ENCODE measurements around the gene ANKRD11.
A peak's percentile ranks its signal among the peaks of the same experiment; 100 is the strongest.
"Not testable (repeated sequence)": the region's sequence is repeated elsewhere in the genome, so short reads cannot be mapped to it uniquely, and the experiment has no call there.

The ANKRD11 gene

DNA sequence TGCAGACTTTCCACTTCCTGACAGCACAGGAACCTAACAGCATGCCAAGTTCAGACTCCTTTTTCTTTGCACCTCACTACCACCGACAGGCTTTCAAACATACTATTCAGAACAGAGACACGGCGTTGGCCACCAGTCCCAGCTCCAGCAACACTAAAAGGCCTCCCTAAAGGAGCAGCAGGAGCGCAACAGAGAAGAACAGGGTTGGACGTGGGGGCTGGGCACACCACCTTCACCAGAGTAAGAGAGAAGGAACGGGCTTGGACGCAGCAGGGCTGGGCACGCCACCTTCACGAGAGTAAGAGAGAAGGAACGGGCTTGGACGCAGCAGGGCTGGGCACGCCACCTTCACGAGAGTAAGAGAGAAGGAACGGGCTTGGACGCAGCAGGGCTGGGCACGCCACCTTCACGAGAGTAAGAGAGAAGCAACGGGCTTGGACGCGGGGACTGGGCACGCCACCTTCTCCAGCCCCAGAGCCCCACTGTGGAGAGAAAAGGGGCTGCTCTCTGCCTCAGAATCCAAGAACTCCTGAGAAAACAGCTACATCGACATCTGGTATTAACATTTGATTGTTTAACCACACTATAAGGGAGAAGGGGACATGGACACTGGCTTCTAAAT, 56.9 kb downstream of the ANKRD11 start:
- not testable (repeated sequence) for DNase-seq (ENCODE audit: low read depth in 2 of 2, low spot score in 1 of 2)

DNA sequence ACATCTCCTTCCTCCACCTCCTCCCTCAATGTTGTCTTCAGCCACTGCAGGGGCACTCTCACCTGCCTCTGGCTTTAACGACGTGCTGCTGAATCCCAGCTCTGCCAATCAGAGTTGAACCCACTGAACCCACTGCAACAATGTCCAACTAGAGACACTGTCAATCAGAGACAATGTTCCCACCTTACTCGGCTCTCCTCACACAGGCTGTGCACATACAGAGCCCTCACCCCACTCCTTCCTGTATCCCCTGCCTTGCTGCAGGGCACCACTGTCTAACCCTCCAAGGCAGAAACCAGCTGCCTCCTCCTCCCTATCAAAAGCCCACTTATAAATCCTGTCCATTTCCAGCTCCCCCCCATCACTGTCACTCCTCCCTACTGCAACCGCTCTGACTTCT, 58.7 kb downstream of the ANKRD11 start:
- no peak for DNase-seq (ENCODE audit: low read depth in 2 of 2, low spot score in 1 of 2)

DNA sequence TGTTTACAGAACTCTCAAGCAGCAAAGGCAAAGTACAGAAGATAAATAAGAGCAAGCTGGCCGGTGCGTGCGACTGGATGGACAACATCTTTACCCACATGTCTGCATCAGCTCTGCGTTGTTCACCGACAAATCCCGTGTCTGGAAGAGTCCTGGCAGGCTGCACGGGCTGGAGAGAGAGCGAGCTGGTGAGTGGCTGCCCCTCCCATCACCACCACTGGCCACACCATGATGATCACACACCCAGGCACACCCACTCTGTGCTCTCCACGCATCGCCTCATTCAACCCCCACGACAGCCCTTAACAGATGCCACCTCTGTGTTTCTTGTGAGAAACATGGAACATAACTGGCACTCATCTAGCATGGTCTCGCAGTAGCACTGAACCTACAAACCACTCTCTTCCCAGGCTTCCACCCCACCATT, 59.2 kb downstream of the ANKRD11 start:
- DNase-seq (ENCODE audit: low read depth in 2 of 2, low spot score in 1 of 2) = no peak

DNA sequence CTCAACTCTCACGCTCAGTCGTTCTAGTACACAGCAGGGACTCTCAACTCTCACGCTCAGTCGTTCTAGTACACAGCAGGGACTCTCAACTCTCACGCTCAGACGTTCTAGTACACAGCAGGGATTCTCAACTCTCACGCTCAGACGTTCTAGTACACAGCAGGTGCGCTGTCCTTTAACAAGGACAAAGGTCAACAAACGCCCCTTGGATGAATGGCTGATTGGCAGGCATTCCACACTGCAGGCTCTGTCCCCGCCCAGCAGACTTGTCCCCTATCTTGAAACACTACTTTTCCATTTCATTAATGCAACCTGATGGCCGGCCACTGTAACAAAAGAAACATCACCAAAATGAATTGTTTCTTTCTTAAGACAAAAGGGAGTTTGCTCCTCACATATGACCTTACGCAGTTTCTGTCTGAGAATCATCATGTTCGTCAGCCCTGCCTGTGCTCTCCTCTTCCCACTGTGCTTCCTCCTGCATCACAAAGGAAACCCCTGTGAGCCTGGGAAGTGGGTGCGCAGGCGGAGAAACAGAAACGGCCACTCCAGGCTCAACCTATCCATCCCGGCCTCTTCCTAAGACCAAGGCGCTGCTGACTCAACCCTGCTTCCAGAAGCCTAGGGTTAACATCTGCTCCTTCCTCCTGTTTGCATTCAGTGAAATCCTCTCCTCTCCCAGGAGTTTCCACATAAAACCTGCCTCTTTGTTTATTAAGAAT, 59.8 kb downstream of the ANKRD11 start:
- no peak for DNase-seq (ENCODE audit: low read depth in 2 of 2, low spot score in 1 of 2)

DNA sequence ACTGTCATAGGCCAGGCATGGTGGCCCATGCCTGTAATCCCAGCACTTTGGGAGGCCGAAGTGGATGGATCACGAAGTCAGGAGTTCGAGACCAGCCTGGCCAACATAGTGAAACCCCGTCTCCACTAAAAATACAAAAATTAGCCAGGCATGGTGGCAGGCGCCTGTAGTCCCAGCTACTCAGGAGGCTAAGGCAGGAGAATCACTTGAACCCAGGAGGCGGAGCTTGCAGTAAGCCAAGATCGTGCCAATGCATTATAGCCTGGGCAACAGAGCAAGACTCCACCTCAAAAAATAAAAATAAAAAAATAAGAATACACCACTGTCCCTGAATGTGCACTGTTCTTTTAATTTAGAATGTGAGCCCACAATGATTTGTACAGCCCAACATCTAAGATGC, 61.8 kb downstream of the ANKRD11 start:
- DNase-seq (ENCODE audit: low read depth in 2 of 2, low spot score in 1 of 2) = not testable (repeated sequence)

DNA sequence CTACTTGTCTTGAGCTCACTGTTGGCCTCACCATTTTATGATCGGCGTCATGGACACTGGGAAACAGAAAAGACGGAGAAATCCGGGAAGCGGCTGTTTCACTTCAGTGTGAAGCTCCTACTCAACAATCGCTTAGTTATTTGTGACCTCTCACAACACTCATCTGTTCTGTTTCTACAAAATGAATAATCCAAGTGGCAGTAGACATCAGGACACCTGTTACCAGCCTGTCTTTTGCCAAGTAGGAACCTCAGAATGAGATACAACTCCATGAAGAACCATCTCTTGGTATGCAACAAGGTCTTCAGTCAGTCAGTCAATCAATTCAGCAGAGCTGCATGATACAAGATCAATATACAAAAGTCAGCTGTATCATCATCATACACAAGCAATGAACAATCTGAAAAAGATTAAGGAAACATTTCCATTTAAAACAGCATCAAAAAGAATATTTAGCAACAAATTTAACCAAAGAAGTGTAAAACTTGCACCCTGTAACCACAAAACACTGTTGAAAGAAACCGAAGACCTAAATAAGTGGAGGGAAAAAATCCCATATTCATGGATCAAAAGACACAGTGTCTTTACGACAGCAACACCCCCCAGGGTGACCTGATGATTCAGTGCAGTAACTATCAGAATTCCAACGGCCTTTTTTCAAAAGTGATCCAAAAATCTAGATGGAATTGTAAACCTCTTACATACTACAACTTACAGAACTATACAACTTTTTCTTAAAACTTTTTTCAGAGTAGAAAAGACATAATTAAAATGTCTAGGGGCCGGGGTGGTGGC, 63.4 kb downstream of the ANKRD11 start:
- no peak for DNase-seq (ENCODE audit: low read depth in 2 of 2, low spot score in 1 of 2)

DNA sequence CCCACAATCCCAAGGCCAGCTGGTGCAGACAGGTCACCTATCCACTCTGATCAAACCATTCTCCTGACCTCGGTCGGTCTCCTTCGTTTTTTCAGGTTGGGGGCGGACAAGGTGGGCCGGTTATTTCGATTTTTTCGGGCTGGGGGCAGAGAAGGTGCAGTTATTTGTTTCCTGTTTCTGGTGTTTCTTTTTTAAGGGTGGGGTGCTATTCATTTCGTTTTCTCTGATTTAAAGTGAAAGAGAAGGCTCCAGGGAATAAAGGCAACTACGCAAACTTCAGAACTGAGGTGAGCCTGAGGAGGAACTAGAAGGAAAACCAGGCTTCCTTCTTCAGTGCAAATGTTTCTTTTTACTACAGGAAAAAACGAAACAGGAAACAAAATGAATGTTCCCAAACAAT, 64.8 kb downstream of the ANKRD11 start:
- no peak for DNase-seq (ENCODE audit: low read depth in 2 of 2, low spot score in 1 of 2)

DNA sequence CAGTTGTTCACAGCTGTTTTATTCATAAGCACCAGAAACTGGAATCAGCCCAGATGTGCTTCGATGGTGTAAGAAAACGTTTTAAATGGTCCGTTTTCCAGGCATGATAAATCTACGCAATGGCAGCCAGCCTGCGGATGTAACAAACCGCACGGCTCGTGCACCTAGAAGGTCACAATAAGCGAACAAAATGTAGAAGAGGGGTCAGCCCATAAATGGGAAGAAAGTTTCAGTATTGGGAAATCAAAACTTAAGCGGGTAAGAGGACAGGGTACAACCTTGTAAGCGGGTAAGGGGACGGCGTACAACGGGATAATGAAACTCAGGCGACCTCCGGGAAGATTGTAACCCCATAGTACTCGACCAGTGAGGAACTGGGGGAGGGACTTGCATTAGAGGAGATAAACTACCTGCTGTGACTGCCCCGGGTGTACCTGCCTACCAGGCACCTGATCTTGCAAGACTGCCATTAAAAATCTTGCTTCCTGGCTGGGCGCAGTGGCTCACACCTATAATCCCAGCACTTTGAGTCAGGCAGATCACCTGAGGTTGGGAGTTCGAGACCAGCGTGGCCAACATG, 66.6 kb downstream of the ANKRD11 start:
- DNase-seq (ENCODE audit: low read depth in 2 of 2, low spot score in 1 of 2) = no peak

DNA sequence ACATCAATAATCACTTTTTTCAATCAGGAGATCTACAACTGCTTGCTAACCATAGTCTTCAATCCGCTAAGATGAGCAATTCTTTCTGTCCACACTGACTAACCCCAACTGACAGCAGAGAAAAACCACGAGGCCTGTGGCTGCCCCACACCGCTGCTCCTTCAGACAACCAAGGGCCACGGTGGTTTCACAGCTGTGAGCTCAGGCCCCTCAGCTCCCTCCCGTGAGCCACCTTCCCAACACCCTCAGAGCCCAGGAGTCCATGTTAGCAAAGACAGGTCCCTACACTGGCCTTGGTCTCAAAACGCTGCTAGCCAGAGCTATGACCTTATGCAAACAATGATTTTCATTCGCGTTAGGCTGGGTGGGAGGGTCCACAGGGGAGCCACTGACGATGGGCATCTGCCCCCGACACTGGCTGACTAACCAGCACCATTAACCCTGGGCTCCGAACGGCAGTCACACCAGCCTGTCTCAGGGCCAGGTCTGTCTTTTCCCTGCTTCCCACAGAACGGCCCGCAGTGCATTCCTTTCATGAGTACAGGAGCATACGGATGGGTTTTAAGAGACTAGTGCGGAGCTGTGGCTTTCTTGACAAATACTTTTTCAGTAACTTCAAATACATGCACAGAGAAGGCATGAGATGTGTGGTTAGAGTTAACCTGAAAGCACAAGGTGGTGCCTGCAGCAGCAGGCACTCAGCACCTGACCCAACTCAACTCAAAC, 67.3 kb downstream of the ANKRD11 start:
- peak; percentile 41 to 42 for DNase-seq (ENCODE audit: low read depth in 2 of 2, low spot score in 1 of 2)

DNA sequence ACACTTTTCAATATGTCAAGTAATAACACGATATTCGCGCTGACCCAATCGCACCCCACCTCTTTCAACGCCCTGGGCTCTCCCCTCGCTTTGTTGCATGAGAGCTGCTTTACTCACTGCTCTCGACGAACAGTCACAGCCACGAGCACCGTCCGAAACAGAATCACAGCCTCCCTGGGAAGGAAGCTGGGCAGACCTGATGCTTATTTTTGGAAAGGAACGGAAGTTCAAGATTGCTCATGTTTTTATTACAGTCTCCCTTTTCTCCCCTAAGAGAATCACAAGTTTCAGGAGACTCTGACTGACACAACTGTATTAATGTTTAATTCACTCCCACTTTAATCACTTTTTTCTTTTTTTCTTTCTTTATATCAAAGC, 67.8 kb downstream of the ANKRD11 start:
- DNase-seq (ENCODE audit: low read depth in 2 of 2, low spot score in 1 of 2) = no peak

DNA sequence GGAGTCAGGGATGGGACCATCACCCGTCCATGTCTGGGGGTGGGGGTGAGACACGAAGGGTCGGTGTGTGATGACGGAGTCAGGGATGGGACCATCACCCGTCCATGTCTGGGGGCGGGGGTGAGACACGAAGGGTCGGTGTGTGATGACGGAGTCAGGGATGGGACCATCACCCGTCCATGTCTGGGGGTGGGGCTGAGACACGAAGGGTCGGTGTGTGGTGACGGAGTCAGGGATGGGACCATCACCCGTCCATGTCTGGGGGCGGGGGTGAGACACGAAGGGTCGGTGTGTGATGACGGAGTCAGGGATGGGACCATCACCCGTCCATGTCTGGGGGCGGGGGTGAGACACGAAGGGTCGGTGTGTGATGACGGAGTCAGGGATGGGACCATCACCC, 69.1 kb downstream of the ANKRD11 start:
- not testable (repeated sequence) for DNase-seq (ENCODE audit: low read depth in 2 of 2, low spot score in 1 of 2)

DNA sequence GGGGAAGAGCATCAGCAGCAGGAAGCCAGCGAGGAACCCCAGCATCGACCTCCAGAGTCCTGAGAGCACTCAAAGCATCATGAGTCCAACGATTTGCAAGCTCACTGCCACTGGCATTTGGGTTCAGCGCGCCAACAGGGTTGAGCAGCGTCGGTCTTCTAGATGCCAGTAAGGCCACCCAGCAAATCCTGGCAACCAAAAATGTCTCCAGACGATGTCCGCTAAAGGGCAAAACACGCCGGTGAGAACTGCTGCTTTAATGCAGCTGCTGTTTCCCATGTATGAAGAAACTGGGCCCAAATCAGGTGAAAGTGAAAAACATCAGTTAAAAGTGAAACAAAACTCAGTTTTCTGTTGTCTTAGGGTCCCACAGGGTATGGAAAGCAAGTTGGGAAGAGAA, 70.2 kb downstream of the ANKRD11 start:
- DNase-seq (ENCODE audit: low read depth in 2 of 2, low spot score in 1 of 2) = no peak

DNA sequence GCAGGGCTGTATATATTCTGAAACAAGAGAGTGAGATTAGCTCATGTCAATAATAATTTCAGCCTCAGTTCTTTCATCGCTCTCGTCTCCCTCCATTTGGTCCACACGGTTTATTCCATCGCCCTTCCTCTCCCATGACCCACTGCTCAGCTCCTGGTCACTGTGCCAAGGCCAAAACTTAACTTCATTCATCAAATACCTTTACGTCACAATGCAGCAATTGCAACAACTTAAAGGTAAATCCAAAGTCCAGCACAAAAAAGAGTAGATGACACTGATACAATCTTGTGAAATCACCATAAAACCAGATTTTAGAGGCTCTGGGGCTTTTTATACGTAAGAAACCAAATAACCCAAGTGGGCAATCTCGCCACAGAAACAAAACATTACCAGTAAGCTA, 72.0 kb downstream of the ANKRD11 start:
- no peak for DNase-seq (ENCODE audit: low read depth in 2 of 2, low spot score in 1 of 2)

DNA sequence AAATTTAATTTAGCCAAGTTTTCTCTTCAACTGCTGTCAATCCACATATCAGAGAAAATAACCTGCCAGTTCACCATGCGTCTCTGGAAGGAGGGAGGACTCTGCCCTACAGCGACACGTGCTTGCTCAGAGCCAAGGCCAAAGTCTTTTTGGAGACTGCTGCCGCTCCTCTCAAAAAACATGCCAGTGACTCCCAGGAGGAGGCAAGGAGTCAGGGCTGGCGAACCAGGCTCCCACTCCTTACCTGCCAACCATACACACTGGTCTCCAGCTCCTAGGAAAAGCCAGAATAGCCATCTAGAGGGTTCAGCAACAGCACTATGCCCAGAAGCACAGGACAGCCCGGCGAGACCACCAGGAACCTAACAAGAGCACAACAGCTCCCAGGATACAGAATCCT, 73.0 kb downstream of the ANKRD11 start:
- no peak for DNase-seq (ENCODE audit: low read depth in 2 of 2, low spot score in 1 of 2)

DNA sequence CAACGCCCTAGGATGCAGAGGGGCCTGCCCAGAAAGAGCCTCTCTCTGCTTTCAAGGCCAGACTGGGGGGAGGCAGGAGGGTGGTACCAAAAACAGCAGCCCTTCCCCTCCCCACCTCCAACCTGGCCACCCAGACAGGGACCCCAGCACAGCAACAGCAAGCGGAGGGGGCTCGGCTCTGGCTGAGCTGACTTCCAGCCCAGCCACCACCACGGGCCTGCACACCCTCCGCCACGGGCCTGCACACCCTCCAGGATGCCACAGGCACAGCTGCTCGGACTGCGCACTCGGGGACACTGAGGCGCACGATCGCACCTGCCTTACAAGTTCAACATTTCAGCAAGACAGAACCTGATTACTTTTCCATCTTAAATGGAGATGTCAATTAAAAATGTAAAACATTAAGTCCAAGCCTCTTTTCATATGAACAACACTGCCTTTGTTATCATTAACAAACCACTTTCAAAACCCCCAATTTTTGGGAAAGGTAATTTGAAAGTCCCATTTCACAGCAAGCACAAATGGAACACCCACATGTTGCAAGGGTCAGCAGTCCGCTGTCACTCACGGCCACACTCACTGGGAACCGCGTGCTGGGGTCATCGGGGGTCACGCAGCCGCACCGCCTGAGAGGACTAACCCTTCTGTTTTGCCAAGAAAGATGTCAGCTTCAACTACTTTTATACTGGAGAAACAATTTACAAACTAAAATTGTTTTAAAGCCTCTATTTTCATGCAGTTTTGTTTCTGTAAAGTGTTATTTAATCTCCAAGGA, 76.4 kb downstream of the ANKRD11 start:
- DNase-seq (ENCODE audit: low read depth in 2 of 2, low spot score in 1 of 2) = no peak

DNA sequence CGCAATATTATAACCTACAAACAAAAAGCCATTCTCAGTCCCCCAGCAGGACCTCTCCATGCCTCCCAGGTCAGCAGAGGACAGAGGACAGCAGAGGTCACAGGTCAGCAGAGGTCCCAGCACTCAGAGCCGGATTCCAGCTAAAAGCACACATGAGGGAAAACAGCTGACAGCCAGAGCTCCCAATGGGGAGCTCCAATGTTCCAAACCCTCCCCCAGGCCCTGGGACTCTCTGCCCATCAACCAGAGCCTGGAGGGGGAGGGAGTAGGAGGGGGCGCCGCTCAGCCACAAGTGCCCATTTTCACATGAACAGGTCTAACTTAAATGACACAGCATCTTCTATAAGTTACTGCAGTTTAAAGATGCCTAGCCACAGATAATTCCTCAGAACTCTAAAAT, 77.5 kb downstream of the ANKRD11 start:
- DNase-seq (ENCODE audit: low read depth in 2 of 2, low spot score in 1 of 2) = no peak

DNA sequence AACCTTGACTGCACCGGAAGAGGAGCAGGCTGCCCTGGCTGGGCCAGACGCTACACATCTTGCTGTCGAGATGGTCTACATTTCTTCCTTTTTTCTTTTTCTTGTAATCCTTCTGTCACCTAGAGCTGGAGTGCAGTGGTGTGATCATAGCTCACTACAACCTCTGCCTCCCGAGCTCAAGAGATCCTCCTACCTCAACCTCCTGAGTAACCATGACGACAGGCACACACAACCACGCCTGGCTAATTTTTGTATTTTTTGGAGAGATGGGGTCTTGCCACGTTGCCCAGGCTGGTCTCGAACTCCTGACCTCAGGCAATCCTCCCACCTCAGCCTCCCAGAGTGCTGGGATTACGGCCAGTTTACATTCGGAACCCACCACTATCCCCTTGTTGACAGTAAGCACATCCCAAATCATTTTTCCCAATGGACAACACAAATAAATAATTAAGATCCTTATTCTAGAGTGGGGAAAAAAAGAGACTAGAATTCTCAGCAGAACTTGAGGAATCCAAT, 79.0 kb downstream of the ANKRD11 start:
- DNase-seq (ENCODE audit: low read depth in 2 of 2, low spot score in 1 of 2) = no peak

DNA sequence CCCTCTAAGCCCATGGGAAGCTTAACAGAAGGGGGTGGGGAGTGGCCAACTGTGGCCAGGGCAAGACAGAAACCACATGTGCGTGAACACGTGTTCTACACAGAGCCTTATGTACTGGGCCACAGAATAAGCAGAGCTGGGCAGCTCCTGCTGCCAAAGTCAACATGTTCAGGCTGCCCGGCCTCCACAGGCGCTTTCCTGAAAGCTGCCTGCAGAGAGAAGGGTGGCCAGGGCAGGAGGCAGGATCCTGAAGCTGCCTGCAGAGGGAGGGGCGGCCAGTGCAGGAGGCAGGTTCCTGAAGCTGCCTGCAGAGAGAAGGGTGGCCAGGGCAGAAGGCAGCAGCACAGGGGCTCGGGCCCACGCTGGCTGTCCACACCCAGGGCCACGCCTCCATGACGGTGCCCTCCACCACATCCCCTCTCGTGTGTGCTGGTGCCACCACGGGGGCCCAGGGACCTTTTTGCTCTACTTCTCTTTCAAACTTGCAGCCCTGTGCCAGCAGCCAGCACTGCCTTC, 79.5 kb downstream of the ANKRD11 start:
- DNase-seq (ENCODE audit: low read depth in 2 of 2, low spot score in 1 of 2) = no peak

DNA sequence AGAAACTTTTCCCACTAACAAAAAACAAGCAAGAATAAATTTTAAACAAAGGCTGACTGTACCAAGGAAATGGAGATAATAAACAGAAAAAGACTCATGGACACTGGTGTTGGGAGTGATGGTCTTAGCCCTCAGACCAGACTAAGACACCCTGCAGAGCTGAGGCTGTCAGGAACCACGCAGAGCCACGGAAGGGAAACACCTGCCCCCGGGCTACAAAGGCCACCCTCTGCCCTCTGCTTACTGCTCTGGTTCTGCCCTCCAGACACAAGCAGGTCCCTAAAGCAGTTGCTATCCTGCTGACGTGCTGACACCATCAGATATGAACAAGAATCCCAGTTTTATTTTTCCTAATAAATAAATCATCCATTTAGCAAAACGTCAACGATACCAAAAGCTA, 80.0 kb downstream of the ANKRD11 start:
- no peak for DNase-seq (ENCODE audit: low read depth in 2 of 2, low spot score in 1 of 2)

DNA sequence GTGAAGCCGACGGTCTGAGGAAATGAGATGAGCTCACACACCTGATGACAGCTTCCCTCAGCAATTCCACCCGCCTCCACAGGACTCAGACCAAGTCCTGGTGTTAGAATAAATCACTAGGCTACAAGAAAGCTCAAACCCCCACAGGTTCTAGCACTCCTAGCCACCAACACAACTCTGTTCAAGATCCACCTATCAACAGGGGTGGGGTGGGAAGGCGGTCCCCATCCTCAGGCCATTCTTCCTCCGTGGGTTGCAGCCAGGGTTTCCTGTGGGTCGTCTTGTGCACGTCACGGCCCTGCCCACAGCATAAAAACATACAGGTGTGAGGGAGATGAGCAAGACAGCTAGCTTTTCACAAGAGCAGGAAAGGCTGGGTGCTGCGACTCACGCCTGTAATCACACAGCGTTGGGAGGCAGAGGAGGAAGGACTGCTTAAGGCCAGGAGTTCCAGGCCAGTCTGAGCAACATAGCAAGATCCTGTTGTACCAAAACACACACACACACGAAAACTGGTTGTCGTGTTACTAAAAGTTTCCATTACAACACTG, 81.1 kb downstream of the ANKRD11 start:
- DNase-seq (ENCODE audit: low read depth in 2 of 2, low spot score in 1 of 2) = peak; percentile 34 to 41
